Stimulated activated CD8-positive, alpha-beta memory T cell treated with anti-CD3 and anti-CD28 coated beads, Interleukin-12 subunit alpha, Interleukin-12 subunit beta, amount 100 ng/mL, for 24 hours (primary cell): ENCODE measurements around the gene RNF212.

Experiments
- DNase-seq: peaks from one replicate; pipeline ENCODE4 v3.0.0-alpha.2; 2020; ENCODE audit errors: extremely low read depth

RNF212 gene

GRCh38 chr4:1090465-1091440 lies 22.6 kb downstream of the RNF212 start:
- DNase-seq, result no peak

GRCh38 chr4:1090036-1090435 lies 23.3 kb downstream of the RNF212 start:
- DNase-seq, result no peak

- no peak for DNase-seq
Measured at GRCh38 chr4:1087371-1087770, 26.0 kb downstream of the RNF212 start.

DNA sequence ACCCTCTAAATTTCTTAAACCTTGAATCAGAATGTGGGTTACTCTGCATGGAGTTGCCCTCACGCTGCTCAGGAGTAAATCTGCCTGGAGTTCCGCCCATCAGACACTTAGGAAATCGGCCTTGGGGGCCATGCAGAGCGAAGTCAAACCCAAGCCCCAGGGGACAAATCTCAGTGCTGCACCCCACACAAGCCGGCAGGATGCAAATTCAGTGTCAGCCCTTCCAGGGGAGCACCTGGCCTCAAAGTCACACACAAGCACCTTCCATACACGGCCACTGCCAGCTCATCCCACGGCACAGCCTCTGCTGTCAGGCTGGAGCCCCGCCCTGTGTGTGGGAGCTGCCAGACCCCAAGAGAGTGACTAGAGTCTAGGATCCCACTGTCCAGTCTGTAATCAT lies 27.4 kb downstream of the RNF212 start:
- no peak for DNase-seq

GRCh38 chr4:1085404-1085799 lies 28.0 kb downstream of the RNF212 start:
- DNase-seq, result no peak

DNA sequence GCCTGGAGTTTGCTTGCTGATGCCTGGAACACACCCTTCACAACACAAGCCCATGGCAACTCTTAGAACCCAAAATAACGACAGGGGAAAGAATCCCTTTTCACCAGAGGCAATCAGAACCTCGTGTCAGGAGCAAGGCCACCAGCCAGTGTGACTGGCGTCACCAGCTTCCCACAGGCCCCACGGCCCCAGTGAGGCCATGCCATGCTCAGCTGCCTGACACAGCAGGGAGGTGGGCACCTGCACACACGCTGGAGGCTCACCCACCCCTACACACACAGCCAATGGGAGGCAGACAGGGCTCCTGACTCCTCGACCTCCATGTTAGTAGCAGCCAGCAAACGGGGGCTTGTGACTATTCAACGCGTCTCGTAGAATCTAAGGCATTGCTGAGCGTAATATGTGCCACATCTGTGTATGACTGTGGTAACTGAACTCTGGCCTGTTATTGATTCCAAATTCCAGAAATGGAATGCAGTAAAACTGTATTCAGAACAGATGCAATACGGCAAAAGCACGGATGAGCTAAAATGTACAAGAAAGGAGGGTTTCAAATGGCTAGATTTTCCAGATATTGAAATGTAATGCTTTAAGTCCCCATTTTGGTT lies 28.5 kb downstream of the RNF212 start:
- no peak for DNase-seq

DNA sequence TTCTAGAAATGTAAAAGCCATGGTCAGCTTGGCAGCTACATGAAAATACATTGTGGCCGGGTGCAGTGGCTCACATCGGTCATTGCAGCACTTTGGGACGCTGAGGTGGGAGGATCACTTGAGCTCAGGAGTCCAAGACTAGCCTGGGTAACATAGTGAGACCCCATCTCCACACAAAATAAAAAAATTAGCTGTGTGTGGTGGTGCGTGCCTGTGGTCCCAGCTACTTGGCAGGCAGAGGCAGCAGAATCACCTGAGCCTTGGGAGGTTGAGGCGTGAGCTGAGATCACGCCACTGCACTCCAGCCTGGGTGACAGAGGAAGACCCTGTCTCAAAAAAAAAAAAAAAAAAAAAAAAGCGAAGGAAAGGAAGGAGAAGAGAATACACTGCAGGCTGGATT lies 29.0 kb downstream of the RNF212 start:
- no peak for DNase-seq

DNA sequence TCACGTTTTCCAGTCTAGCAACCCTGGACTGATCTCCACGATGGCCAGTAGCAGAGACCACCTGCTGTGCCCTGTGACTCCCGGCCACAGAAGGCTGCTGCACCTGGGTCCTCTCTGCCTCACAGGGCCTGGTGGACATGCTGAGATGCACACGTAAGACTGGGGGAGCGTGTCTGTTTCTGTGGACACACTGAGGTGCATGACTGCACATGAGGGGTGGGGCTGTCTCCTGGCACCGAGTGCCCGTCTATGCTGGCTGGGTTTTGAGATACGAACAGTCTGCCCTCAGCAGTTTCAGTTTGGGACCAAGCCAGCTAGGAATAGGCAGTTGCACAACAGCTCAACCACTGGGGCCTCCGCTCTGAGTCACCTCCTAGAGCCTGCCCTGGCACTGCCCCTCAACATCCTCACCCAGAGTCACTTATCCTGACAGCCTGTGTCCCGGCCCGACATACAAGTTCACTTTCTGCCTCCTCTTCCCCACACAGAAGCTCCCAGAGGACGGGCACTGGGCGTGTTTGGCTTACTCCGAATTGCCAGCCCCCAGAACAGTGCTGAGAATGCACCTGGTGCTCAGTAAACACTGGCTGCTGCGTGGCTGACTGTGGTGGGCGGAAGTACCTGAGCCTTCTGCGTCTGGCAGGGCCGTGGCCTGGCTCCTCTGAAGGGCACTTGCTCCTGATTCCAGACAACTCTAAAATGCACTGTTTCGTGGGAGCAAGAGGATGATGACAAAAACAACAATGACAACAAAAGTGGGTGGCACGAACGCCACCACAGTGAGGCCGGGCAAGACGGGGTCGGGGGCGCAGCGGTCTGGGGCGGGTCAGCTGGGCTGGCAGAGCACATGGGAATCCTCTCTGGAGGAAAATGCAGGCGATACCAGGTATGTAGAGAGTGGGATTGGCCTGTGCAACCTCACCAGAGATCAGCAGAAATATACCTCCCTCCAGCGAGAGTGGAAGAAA lies 30.9 kb downstream of the RNF212 start:
- DNase-seq, result no peak

- DNase-seq, result no peak
Measured at GRCh38 chr4:1081689-1082040, 31.7 kb downstream of the RNF212 start.

- no peak for DNase-seq
Measured at GRCh38 chr4:1080961-1081688, 32.2 kb downstream of the RNF212 start.

GRCh38 chr4:1080432-1080831 lies 32.9 kb downstream of the RNF212 start:
- no peak for DNase-seq

- no peak for DNase-seq
Measured at GRCh38 chr4:1079711-1080265, 33.6 kb downstream of the RNF212 start.

GRCh38 chr4:1078490-1078889 lies 34.9 kb downstream of the RNF212 start:
- no peak for DNase-seq

DNA sequence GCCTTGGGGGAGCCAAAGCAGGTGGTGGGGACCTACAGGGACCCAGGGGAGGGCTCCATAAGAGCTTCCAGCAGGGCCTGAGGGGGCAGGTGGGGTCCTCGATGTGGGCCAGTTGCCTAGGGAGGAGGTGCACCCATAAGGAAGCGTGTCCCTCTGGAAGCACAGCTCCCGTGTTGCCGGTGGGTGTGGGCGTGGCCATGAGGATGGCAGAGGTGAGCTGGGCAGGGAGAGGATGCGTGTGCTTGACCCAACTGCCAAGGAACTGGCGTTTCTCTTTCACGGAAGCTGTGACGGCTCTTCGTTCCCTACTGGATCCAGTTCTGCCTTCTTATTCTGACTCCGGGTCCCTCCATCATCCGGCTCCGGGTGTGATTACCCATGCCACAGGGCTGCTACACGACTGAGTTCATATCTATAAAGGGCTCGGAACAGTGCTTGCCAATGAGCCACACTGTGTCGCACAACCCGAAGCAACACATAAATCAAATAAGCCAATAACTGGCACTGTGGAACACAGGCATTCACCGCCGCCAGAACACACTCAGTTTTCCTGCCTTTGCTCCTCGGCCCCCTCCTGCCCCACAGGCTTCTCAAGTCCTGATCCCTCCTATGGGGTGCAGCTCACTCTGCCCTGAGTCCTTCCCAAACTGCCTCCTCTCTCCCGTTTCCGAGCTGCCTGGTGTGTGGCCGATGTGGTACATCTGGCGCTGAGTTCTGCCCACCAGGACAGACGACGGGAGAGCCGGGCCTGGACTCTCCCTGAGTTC lies 35.5 kb downstream of the RNF212 start:
- no peak for DNase-seq

DNA sequence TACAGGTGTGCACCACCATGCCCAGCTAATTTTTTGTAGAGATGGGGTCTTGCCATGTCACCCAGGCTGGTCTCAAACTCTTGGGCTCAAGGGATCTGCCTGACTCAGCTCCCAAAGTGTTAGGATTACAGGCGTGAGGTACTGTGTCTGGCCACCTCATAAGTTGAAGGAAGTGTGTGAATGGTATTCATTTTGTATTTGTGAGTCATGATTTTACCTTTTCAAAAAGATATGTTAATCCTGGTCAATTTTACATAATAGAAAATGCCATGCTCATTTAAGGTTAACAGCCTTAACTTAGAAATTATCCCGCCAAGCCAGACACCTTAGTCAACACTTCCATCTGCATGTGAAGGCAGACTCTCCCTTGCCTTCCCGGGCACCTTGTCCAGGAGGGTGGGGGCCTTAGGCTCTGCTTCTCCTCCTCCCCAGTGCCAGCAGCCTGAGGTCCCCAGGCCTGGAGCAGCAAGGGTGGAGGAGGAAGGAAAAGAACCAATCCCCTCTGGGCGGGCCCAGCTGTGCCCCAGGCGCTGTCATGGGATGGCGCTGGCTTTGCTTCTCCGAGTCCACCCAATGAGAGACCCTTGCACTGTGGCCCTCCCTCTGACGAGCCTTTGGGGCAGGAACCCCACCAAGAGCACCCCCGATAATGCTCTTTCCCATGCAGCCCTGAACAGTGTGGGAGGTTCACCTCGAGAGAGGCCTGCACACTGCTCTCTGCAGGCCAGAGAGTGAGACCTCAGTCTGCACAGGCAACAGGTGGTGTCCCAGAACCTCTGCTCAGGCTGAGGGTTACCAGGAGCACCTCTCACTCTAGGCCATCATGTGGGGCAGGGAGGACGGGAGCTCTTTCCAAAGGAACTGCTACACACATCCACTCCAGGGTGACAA lies 37.3 kb downstream of the RNF212 start:
- no peak for DNase-seq

DNA sequence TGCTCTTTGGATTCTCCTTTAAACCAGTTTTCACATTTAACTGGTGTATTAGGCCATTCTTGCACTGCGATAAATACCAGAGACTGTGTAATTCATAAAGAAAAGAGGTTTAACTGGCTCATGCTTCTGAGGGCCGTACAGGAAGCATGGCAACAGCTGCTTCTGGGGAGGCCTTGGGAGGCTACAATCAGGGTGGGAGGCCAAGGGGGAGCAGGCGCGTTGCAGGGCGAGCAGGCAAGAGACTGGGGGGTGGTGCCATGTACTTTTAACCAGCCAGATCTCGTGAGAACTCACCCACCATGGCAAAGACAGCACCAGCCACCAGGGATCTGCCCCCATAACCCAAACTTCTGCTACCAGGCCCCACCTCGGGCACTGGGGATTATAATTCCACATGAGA lies 38.1 kb downstream of the RNF212 start:
- DNase-seq, result no peak

DNA sequence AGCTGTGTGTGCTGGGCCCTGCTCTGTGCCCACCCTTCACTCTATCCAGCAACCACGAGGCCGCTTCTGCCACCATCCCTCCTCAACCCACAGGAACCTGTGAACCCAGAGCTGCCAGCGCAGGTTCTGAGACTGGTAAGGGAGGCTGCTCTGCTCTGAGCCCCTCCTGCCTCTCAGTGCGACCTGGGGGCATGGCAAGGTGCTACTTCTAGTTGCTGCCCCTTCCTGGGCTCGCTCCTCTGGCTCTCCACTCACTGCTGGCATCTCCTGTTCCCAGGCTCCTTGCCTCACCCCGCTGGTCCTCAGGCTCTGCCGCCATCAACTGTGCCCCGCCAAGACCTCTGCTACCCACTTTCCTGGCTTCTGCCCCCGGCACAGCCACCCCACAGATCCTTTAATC lies 39.3 kb downstream of the RNF212 start:
- DNase-seq, result no peak

- DNase-seq, result no peak
Measured at GRCh38 chr4:1072830-1073446, 40.4 kb downstream of the RNF212 start.

DNA sequence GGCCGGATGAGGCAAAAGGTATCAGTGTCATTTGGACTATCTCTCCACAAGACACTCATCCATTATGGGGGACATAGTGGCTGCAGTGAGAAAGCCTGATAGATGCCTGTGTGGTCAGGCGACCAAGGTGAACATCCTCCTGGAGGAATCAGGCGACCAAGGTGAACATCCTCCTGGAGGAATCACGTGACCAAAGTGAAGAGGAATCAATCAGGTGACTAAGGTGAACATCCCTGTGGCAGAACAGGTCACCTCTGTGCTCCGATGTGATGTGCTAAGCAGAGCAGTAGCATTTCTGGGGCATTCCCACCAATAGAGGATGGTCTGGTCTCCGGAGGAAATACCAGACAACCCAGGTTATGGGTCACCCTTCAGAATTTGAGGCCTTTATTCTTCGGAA lies 44.0 kb downstream of the RNF212 start:
- DNase-seq, result no peak
